Panc1 (cell line): ENCODE results near the gene MRPS27. TPM values are rescaled to one million over a fixed set of nuclear protein-coding genes. Genes with fewer than 3 reads are reported as not detected.

Experiments used
- ATAC-seq: fragments of 200-7000 bp; cut with Tn5 transposase; 2 replicates; pipeline ENCODE4 v1.9.1; 2020; ENCODE audit warnings: mild to moderate bottlenecking, moderate library complexity
- BruUV-seq: library from RNA; stranded (reverse); fragments of 400-500 nt; replicated peaks from 2 replicates; lab custom pipeline; 2021; lab: Mats Ljungman, UMichigan
- CTCF ChIA-PET: fragments of 300-600 bp; sonication (Branson Sonifier 250); formaldehyde crosslinking; loops from one replicate; lab custom pipeline; 2022; ENCODE audit warnings: antibody characterized with exemption; lab: Charles Lee
- POLR2A ChIA-PET: fragments of 300-600 bp; sonication (Branson Sonifier 250); formaldehyde crosslinking; loops from one replicate; lab custom pipeline; 2022; ENCODE audit warnings: antibody characterized with exemption; lab: Charles Lee
- DNase-seq: peaks from one replicate; pipeline ENCODE4 v3.0.0-alpha.2; 2010; ENCODE audit warnings: low read depth, low spot score
- H3K27ac ChIP-seq: 2 replicates; pipeline ENCODE4 v1.5.1; 2011; ENCODE audit warnings: mild to moderate bottlenecking, low read length, inconsistent platforms
- H3K27me3 ChIP-seq: fragments of 200-500 bp; sonication (Bioruptor generic); 2 replicates; pipeline ENCODE4 v1.6.0; 2014; ENCODE audit warnings: low read length, inconsistent platforms; ENCODE audit not compliant: control insufficient read depth, insufficient read depth
- H3K36me3 ChIP-seq: fragments of 200-500 bp; sonication (Bioruptor generic); 2 replicates; pipeline ENCODE4 v1.5.1; 2014; ENCODE audit warnings: inconsistent platforms, mild to moderate bottlenecking, low read length, moderate library complexity; ENCODE audit not compliant: control insufficient read depth, insufficient read depth
- H3K4me1 ChIP-seq: 2 replicates; pipeline ENCODE4 v1.5.1; 2011; ENCODE audit warnings: inconsistent platforms, mild to moderate bottlenecking, low read length, moderate library complexity; ENCODE audit not compliant: control insufficient read depth, insufficient read depth
- H3K4me3 ChIP-seq, 2 experiments: 2 replicates each; pipeline ENCODE4 v1.5.1; 2011 to 2012; ENCODE audit warnings: low read depth in 2 of 2, low read length in 2 of 2, mild to moderate bottlenecking in 2 of 2, inconsistent platforms in 1 of 2, moderate library complexity in 1 of 2
- H3K9me3 ChIP-seq: fragments of 200-500 bp; sonication (Bioruptor generic); 2 replicates; pipeline ENCODE4 v1.5.1; 2014; ENCODE audit warnings: low read depth, mild to moderate bottlenecking, inconsistent platforms, low read length, moderate library complexity; ENCODE audit not compliant: control insufficient read depth, insufficient read depth
- POLR2AphosphoS5 ChIP-seq: IDR thresholded peaks from 2 replicates; pipeline ENCODE4 v1.6.1; 2012; ENCODE audit warnings: mild to moderate bottlenecking, low read depth, low read length, moderate library complexity
- SIN3A ChIP-seq: IDR thresholded peaks from 2 replicates; pipeline ENCODE4 v1.6.1; 2012; ENCODE audit warnings: low read depth, mild to moderate bottlenecking, low read length, moderate library complexity, borderline replicate concordance; ENCODE audit not compliant: insufficient read depth
- TCF7L2 ChIP-seq: IDR thresholded peaks from 2 replicates; pipeline ENCODE4 v1.6.1; 2011; ENCODE audit warnings: mild to moderate bottlenecking, low read depth, low read length, inconsistent platforms
- in situ Hi-C: cut with HindIII; loops from 2 replicates; pipeline ENCODE4 v1.10.0; 2016; ENCODE audit warnings: low sequenced_read_pairs, low pct_unique_long_range_greater_than_20kb
- intact Hi-C: fragments of 100-400 bp; cut with micrococcal nuclease; formaldehyde crosslinking; loops from one replicate; pipeline ENCODE4 v1.10.0; 2022; ENCODE audit not compliant: unreplicated experiment
- total RNA-seq: library from RNA; stranded (reverse); gene quantifications from one replicate; pipeline ENCODE4 v1.2.1, GENCODE V29; 2021; ENCODE audit not compliant: unreplicated experiment
- TF ChIP-seq, protein P1 (sequence below): fragments of 450-650 bp; IDR thresholded peaks from 2 replicates; pipeline ENCODE4 v1.5.1; 2017; ENCODE audit warnings: mild to moderate bottlenecking
- TF ChIP-seq, protein P2 (sequence below), 2 experiments: IDR thresholded peaks; 2 replicates each; pipeline ENCODE4 v1.6.1; 2011 to 2012; ENCODE audit warnings: low read depth in 2 of 2, control low read depth in 1 of 2, low read length in 1 of 2, mild to moderate bottlenecking in 1 of 2, moderate library complexity in 1 of 2; ENCODE audit not compliant: insufficient read depth in 1 of 2

The MRPS27 gene
- total RNA-seq, 1 experiment from 2014 or later = 67.2 TPM

GRCh38 chr5:72235725-72236124, 84.3 kb downstream of the MRPS27 start:
- peaks cover 12% of the 10 kb centered on the region; the same call in 1 of the 2 replicates for H3K36me3 ChIP-seq
- intact Hi-C loops (no loop called here), in situ Hi-C loops (no loop called here)
- no peak overlapping the region for H3K27ac ChIP-seq
- no peaks in the 10 kb centered on the region for H3K9me3 ChIP-seq
- no peak overlapping the region for H3K4me3 ChIP-seq
- BruUV-seq = no TSS peak
- H3K27me3 ChIP-seq = no peaks in the 10 kb centered on the region
- no peaks in the 10 kb centered on the region; the same call in 1 of the 2 replicates for H3K4me1 ChIP-seq
- no peak for DNase-seq
- no peak for TF ChIP-seq POLR2AphosphoS5
- TF ChIP-seq SIN3A = no peak
- TF ChIP-seq TCF7L2 = no peak
- TF ChIP-seq, protein P1, sequence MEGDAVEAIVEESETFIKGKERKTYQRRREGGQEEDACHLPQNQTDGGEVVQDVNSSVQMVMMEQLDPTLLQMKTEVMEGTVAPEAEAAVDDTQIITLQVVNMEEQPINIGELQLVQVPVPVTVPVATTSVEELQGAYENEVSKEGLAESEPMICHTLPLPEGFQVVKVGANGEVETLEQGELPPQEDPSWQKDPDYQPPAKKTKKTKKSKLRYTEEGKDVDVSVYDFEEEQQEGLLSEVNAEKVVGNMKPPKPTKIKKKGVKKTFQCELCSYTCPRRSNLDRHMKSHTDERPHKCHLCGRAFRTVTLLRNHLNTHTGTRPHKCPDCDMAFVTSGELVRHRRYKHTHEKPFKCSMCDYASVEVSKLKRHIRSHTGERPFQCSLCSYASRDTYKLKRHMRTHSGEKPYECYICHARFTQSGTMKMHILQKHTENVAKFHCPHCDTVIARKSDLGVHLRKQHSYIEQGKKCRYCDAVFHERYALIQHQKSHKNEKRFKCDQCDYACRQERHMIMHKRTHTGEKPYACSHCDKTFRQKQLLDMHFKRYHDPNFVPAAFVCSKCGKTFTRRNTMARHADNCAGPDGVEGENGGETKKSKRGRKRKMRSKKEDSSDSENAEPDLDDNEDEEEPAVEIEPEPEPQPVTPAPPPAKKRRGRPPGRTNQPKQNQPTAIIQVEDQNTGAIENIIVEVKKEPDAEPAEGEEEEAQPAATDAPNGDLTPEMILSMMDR = no peak
- TF ChIP-seq, protein P2, sequence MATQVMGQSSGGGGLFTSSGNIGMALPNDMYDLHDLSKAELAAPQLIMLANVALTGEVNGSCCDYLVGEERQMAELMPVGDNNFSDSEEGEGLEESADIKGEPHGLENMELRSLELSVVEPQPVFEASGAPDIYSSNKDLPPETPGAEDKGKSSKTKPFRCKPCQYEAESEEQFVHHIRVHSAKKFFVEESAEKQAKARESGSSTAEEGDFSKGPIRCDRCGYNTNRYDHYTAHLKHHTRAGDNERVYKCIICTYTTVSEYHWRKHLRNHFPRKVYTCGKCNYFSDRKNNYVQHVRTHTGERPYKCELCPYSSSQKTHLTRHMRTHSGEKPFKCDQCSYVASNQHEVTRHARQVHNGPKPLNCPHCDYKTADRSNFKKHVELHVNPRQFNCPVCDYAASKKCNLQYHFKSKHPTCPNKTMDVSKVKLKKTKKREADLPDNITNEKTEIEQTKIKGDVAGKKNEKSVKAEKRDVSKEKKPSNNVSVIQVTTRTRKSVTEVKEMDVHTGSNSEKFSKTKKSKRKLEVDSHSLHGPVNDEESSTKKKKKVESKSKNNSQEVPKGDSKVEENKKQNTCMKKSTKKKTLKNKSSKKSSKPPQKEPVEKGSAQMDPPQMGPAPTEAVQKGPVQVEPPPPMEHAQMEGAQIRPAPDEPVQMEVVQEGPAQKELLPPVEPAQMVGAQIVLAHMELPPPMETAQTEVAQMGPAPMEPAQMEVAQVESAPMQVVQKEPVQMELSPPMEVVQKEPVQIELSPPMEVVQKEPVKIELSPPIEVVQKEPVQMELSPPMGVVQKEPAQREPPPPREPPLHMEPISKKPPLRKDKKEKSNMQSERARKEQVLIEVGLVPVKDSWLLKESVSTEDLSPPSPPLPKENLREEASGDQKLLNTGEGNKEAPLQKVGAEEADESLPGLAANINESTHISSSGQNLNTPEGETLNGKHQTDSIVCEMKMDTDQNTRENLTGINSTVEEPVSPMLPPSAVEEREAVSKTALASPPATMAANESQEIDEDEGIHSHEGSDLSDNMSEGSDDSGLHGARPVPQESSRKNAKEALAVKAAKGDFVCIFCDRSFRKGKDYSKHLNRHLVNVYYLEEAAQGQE (IDR thresholded peaks at IDR 0.05; ENCODE audit: insufficient read depth in 1 of 2, low read depth in 2 of 2, low read length in 1 of 2) = no peak
- CTCF ChIA-PET = no interaction called here
- POLR2A ChIA-PET = no interaction called here
- ATAC-seq = no peak

- CTCF ChIA-PET = interaction anchor here (0.6 kb wide), 1 partner anchor 127 kb away, joined by 7 read pairs; no protein-coding TSS in a partner anchor
- DNase-seq (no peak), ATAC-seq (no peak)
- peaks cover 12% of the 10 kb centered on the region; the same call in 1 of the 2 replicates for H3K36me3 ChIP-seq
- in situ Hi-C loops = no loop called here
- POLR2A ChIA-PET = no interaction called here
- no peak overlapping the region for H3K4me3 ChIP-seq
- no peaks in the 10 kb centered on the region for H3K27me3 ChIP-seq
- H3K27ac ChIP-seq = no peak overlapping the region
- TF ChIP-seq TCF7L2 = no peak
- TF ChIP-seq SIN3A = no peak
- TF ChIP-seq, protein P2 (IDR thresholded peaks at IDR 0.05; ENCODE audit: insufficient read depth in 1 of 2, low read depth in 2 of 2, low read length in 1 of 2) = no peak
- TF ChIP-seq, protein P1 = no peak
- no peak for TF ChIP-seq POLR2AphosphoS5
- no peaks in the 10 kb centered on the region; the same call in 1 of the 2 replicates for H3K4me1 ChIP-seq
- BruUV-seq = no TSS peak
- intact Hi-C loops = no loop called here
- no peaks in the 10 kb centered on the region for H3K9me3 ChIP-seq
Observed at GRCh38 chr5:72234868-72235267, 85.2 kb downstream of the MRPS27 start.
